GM12878 (cell line): Measurements from ENCODE around the gene SLC13A4. TPM values are rescaled to one million over a fixed set of nuclear protein-coding genes. Genes with fewer than 3 reads are reported as not detected.

Experiments used
- ATAC-seq: fragments of 200-7000 bp; cut with Tn5 transposase; 3 replicates; pipeline ENCODE4 v1.9.1; 2020; ENCODE audit warnings: mild to moderate bottlenecking, moderate library complexity
- BruUV-seq: library from RNA; stranded (reverse); fragments of 400-500 nt; replicated peaks from 2 replicates; lab custom pipeline; 2021; lab: Mats Ljungman, UMichigan
- CTCF ChIA-PET: fragments of 300-600 bp; sonication (Branson Sonifier 250); formaldehyde crosslinking; extraction: SDS; loops from one replicate; lab custom pipeline; 2021; ENCODE audit warnings: inconsistent platforms; lab: Yijun Ruan, JAX
- POLR2A ChIA-PET: fragments of 350-600 bp; formaldehyde crosslinking; extraction: SDS; loops from one replicate; lab custom pipeline; 2021; ENCODE audit warnings: inconsistent platforms; lab: Charles Lee
- RAD21 ChIA-PET: fragments of 300-600 bp; sonication (Branson Sonifier 250); formaldehyde crosslinking; loops from one replicate; lab custom pipeline; 2023; ENCODE audit warnings: antibody characterized with exemption; ENCODE audit not compliant: unreplicated experiment; lab: Charles Lee
- SMC1A ChIA-PET: fragments of 300-600 bp; sonication (Branson Sonifier 250); formaldehyde crosslinking; loops from one replicate; lab custom pipeline; 2023; ENCODE audit not compliant: unreplicated experiment, uncharacterized antibody; lab: Charles Lee
- DNase-seq: peaks from one replicate; pipeline ENCODE4 v3.0.0-alpha.2; 2011; ENCODE audit warnings: low read depth, low spot score
- FAIRE-seq: peaks from 3 replicates; lab custom pipeline; 2011; peaks lifted over from hg19 to GRCh38; lab: Jason Lieb, UNC
- H2AFZ ChIP-seq: 2 replicates; pipeline ENCODE4 v1.6.0; 2011; ENCODE audit warnings: low read depth, low read length, control low read depth; ENCODE audit not compliant: control insufficient read depth
- H3K27ac ChIP-seq: 2 replicates; pipeline ENCODE4 v1.5.1; 2011; ENCODE audit warnings: control low read depth; ENCODE audit not compliant: control insufficient read depth, insufficient read depth
- H3K27me3 ChIP-seq, 2 experiments: replicated peaks in 1 of 2; 2 replicates each; pipeline versions ENCODE4 v1.6.0 to v1.6.1; 2011; ENCODE audit warnings: low read length in 1 of 2; ENCODE audit not compliant: control insufficient read depth in 2 of 2, insufficient read depth in 2 of 2
- H3K36me3 ChIP-seq, 2 experiments: 2 replicates each; pipeline ENCODE4 v1.5.1; 2011; ENCODE audit warnings: low read length in 1 of 2; ENCODE audit not compliant: control insufficient read depth in 2 of 2, insufficient read depth in 2 of 2
- H3K4me1 ChIP-seq: 2 replicates; pipeline ENCODE4 v1.6.1; 2011; ENCODE audit warnings: mild to moderate bottlenecking, low read length, moderate library complexity, mixed read lengths; ENCODE audit not compliant: control insufficient read depth, insufficient read depth
- H3K4me2 ChIP-seq: 2 replicates; pipeline ENCODE4 v1.6.0; 2011; ENCODE audit warnings: control low read depth; ENCODE audit not compliant: control insufficient read depth, insufficient read depth
- H3K4me3 ChIP-seq: fragments of 200-600 bp; sonication (generic); 2 replicates; pipeline ENCODE4 v1.5.1; 2016
- H3K79me2 ChIP-seq: 2 replicates; pipeline ENCODE4 v1.6.0; 2011; ENCODE audit warnings: low read length; ENCODE audit not compliant: control insufficient read depth, insufficient read depth
- H3K9ac ChIP-seq: 2 replicates; pipeline ENCODE4 v1.8.0; 2011; ENCODE audit warnings: low read length, control low read depth, mixed read lengths; ENCODE audit not compliant: control insufficient read depth, insufficient read depth
- H3K9me3 ChIP-seq: replicated peaks from 3 replicates; pipeline ENCODE4 v1.5.1; 2011; ENCODE audit warnings: mild to moderate bottlenecking, low read length; ENCODE audit not compliant: control insufficient read depth, insufficient read depth
- H4K20me1 ChIP-seq: 2 replicates; pipeline ENCODE4 v1.6.0; 2011; ENCODE audit not compliant: control insufficient read depth, insufficient read depth
- CREM ChIP-seq: IDR thresholded peaks from 2 replicates; pipeline ENCODE4 v1.6.1; 2014; ENCODE audit warnings: antibody characterized with exemption, low read depth
- EGR1 ChIP-seq, 2 experiments: IDR thresholded peaks; 1 replicate in 1 of 2; 2 replicates in 1 of 2; pipeline ENCODE4 v1.6.1; 2011 to 2012; ENCODE audit warnings: low read depth in 2 of 2, low read length in 2 of 2, borderline replicate concordance in 1 of 2, mild to moderate bottlenecking in 1 of 2, moderate library complexity in 1 of 2
- ETV6 ChIP-seq, 2 experiments: fragments of 450-650 bp in 1 of 2; IDR thresholded peaks in 1 of 2; conservative IDR thresholded peaks in 1 of 2; 2 replicates each; pipeline ENCODE4 v1.6.1; 2014; ENCODE audit warnings: antibody characterized with exemption in 1 of 2, borderline replicate concordance in 1 of 2, low read depth in 1 of 2, mild to moderate bottlenecking in 1 of 2, moderate library complexity in 1 of 2
- KDM1A ChIP-seq: fragments of 200-600 bp; sonication (generic); IDR thresholded peaks from 2 replicates; pipeline ENCODE4 v1.6.1; 2016; ENCODE audit warnings: borderline replicate concordance
- PML ChIP-seq: IDR thresholded peaks from 2 replicates; pipeline ENCODE4 v1.6.1; 2012; ENCODE audit warnings: low read length, inconsistent platforms
- POLR2A ChIP-seq: IDR thresholded peaks from 2 replicates; pipeline ENCODE4 v1.6.1; 2011; ENCODE audit warnings: low read depth, mild to moderate bottlenecking, low read length
- RAD21 ChIP-seq: IDR thresholded peaks from 2 replicates; pipeline ENCODE4 v1.6.1; 2011; ENCODE audit warnings: mild to moderate bottlenecking, low read depth, low read length, moderate library complexity; ENCODE audit not compliant: insufficient read depth
- SPI1 ChIP-seq: IDR thresholded peaks from 2 replicates; pipeline ENCODE4 v1.6.1; 2011; ENCODE audit warnings: low read depth, mild to moderate bottlenecking, low read length, moderate library complexity, borderline replicate concordance; ENCODE audit not compliant: insufficient read depth
- SUZ12 ChIP-seq: fragments of 200-600 bp; sonication (generic); IDR thresholded peaks from one replicate; pipeline ENCODE4 v1.6.1; 2018; ENCODE audit warnings: antibody characterized with exemption, mild to moderate bottlenecking; ENCODE audit not compliant: unreplicated experiment
- ZBTB4 ChIP-seq: fragments of 450-650 bp; formaldehyde crosslinking; IDR thresholded peaks from 2 replicates; pipeline ENCODE4 v1.4.0; 2022; ENCODE audit warnings: mild to moderate bottlenecking, moderate library complexity
- ZNF274 ChIP-seq: IDR thresholded peaks from one replicate; pipeline ENCODE4 v1.8.0; 2011; ENCODE audit not compliant: insufficient read length, insufficient read depth
- WGBS: methylation state at CpG from one replicate; pipeline ENCODE4 v1.1.6; 2016; ENCODE audit warnings: low lambda C conversion rate; ENCODE audit not compliant: insufficient replicate concordance, insufficient coverage; ENCODE audit errors: missing lambda C conversion rate; 5-methylcytosine and 5-hydroxymethylcytosine counted together
- in situ Hi-C: fragments of 300-500 bp; cut with MboI; formaldehyde crosslinking; loops from 9 replicates; pipeline ENCODE4 v1.14.3; 2018; ENCODE audit warnings: mixed read lengths
- intact Hi-C: fragments of 100-400 bp; cut with micrococcal nuclease; formaldehyde crosslinking; loops from one replicate; pipeline ENCODE4 v1.14.2; 2022; ENCODE audit not compliant: unreplicated experiment
- polyA plus RNA-seq, 11 experiments: library from polyadenylated mRNA; depleted of rRNA in 4 of 11; unstranded in 6 of 11; stranded (reverse) in 5 of 11; fragments of >200 nt; fragmentation: Nextera tagmentation in 4 of 11; fragmentation: Illumina TruSeq in 1 of 11; extraction: Ambion mirVana in 4 of 11; extraction: Trizol in 1 of 11; gene quantifications; 1 replicate in 1 of 11; 2 replicates in 10 of 11; pipeline versions ENCODE4 v1.2.1 to v1.2.3, GENCODE V29; 2011 to 2016; ENCODE audit warnings: inconsistent platforms in 2 of 11, missing spikeins in 2 of 11, low read depth in 1 of 11
- total RNA-seq, 4 experiments: library from RNA; depleted of rRNA in 3 of 4; stranded (reverse); fragments of >200 nt in 3 of 4; fragmentation: Illumina TruSeq in 1 of 4; extraction: Trizol in 1 of 4; gene quantifications; 2 replicates each; pipeline versions ENCODE4 v1.2.1 to v1.2.3, GENCODE V29; 2013 to 2021

SLC13A4 gene
- total and polyA plus RNA-seq, 10 of the 15 experiments (the other 5 are each of a cell fraction or from before 2014, with no cell fraction given) = 0.14 to 0.23 (median 0.20) TPM; not detected in 7

DNA sequence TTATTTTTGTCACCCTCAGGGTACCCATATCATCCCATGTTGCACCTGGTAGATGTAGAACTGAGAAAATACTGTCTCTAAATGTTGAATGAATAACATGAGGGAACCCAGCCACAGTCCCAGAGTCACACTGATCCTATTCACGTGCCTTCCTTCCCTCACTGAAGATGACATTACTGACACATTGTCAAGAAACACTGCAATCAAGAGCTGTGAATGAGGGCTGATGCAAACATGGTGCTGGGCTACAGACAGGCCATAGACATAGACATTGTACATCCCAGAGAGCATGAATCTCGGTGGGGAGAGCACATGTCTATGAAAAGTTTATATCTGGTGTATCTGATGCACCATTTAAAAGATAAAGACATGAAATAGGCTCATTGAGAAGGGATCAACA lies 9.8 kb downstream of the SLC13A4 start:
- no peak overlapping the region for H2AFZ ChIP-seq
- intact Hi-C loops = no loop called here
- no peak for DNase-seq
- no peak for FAIRE-seq
- no peaks in the 10 kb centered on the region for H3K9me3 ChIP-seq
- SMC1A ChIA-PET = no interaction called here
- no peak overlapping the region for H3K9ac ChIP-seq
- H3K36me3 ChIP-seq = no peaks in the 10 kb centered on the region
- H3K4me2 ChIP-seq = no peak overlapping the region
- POLR2A ChIA-PET = no interaction called here
- TF ChIP-seq ZBTB4 (CRISPR knock-in tag) (no peak), ZNF274 (no peak), KDM1A (no peak), ETV6 (conservative IDR thresholded peaks at IDR 0.05 in 1 of 2, IDR thresholded peaks at IDR 0.05 in 1 of 2; ENCODE audit: borderline replicate concordance in 1 of 2, low read depth in 1 of 2) (no peak), EGR1 (IDR thresholded peaks at IDR 0.05; ENCODE audit: borderline replicate concordance in 1 of 2, low read depth in 2 of 2, low read length in 2 of 2) (no peak), RAD21 (no peak), CREM (no peak), POLR2A (no peak), PML (no peak), SPI1 (no peak), SUZ12 (no peak)
- TF ChIP-seq, all 136 proteins: peak for 0
- Histone ChIP-seq H4K20me1 (no peaks in the 10 kb centered on the region), H3K79me2 (no peaks in the 10 kb centered on the region), H3K4me3 (no peak overlapping the region), H3K27ac (no peak overlapping the region), H3K4me1 (no peaks in the 10 kb centered on the region), H3K27me3 (no peaks in the 10 kb centered on the region; a peak in 1 of 4 replicates)
- no TSS peak for BruUV-seq
- WGBS = 0% methylated on average over 2 of the region's 2 CpGs
- in situ Hi-C loops = no loop called here
- no peak for ATAC-seq
- ChIA-PET RAD21 (no interaction called here), CTCF (interaction anchor here (1.8 kb wide), 1 partner anchor 45 kb away, joined by 4 read pairs; no protein-coding TSS in a partner anchor)
